K562 (cell line): ENCODE results near the gene BTF3L4. TPM values are rescaled to one million over a fixed set of nuclear protein-coding genes. Genes with fewer than 3 reads are reported as not detected.
A peak's percentile ranks its signal among the peaks of the same experiment; 100 is the strongest.

Experiments
- AFF4 ChIP-seq: sonication (generic); formaldehyde crosslinking; IDR thresholded peaks from 2 replicates; pipeline ENCODE4 v1.8.0; 2023; ENCODE audit warnings: mild to moderate bottlenecking, missing genetic modification reagents
- ASH1L ChIP-seq: fragments of 450-650 bp; IDR thresholded peaks from 2 replicates; pipeline ENCODE4 v1.6.1; 2018; ENCODE audit warnings: borderline replicate concordance, mild to moderate bottlenecking, low read depth; ENCODE audit not compliant: partially characterized antibody
- ETS1 ChIP-seq: conservative IDR thresholded peaks from 2 replicates; pipeline ENCODE4 v1.6.1; 2011; ENCODE audit warnings: low read depth, mild to moderate bottlenecking, low read length; ENCODE audit not compliant: control insufficient read depth
- HES1 ChIP-seq: fragments of 450-650 bp; IDR thresholded peaks from 2 replicates; pipeline ENCODE4 v1.6.1; 2016; ENCODE audit warnings: low read depth, mild to moderate bottlenecking, moderate library complexity
- IRF9 ChIP-seq: fragments of 450-650 bp; IDR thresholded peaks from 2 replicates; pipeline ENCODE4 v1.6.1; 2016; ENCODE audit warnings: missing biosample characterization, missing genetic modification characterization
- MCM2 ChIP-seq: fragments of 450-650 bp; IDR thresholded peaks from 2 replicates; pipeline ENCODE4 v1.6.1; 2017; ENCODE audit warnings: low read depth, mild to moderate bottlenecking
- MTA3 ChIP-seq: fragments of 450-650 bp; formaldehyde crosslinking; IDR thresholded peaks from 2 replicates; pipeline ENCODE4 v1.6.1; 2017; ENCODE audit warnings: mild to moderate bottlenecking, borderline replicate concordance
- NELFE ChIP-seq: IDR thresholded peaks from 2 replicates; pipeline ENCODE4 v1.6.1; 2011; ENCODE audit warnings: mild to moderate bottlenecking; ENCODE audit not compliant: insufficient read depth, insufficient read length
- NFRKB ChIP-seq: fragments of 450-650 bp; IDR thresholded peaks from 2 replicates; pipeline ENCODE4 v1.6.1; 2016; ENCODE audit warnings: low read depth
- RBBP5 ChIP-seq: fragments of 200-600 bp; sonication (generic); IDR thresholded peaks from 2 replicates; pipeline ENCODE4 v1.6.1; 2012; ENCODE audit warnings: borderline replicate concordance, mild to moderate bottlenecking, low read length, control low read depth, inconsistent platforms; ENCODE audit not compliant: insufficient read depth, poor library complexity, severe bottlenecking
- SMARCB1 ChIP-seq: IDR thresholded peaks from 2 replicates; pipeline ENCODE4 v1.6.1; 2011; ENCODE audit warnings: improper control_type of control experiment, low read depth; ENCODE audit not compliant: insufficient read length
- SRSF3 ChIP-seq: fragments of 200-400 bp; formaldehyde crosslinking; IDR thresholded peaks from 2 replicates; pipeline ENCODE4 v1.6.1; 2016; ENCODE audit warnings: mild to moderate bottlenecking, low read length, moderate library complexity; ENCODE audit not compliant: insufficient read depth
- STAT6 ChIP-seq: sonication (generic); formaldehyde crosslinking; IDR thresholded peaks from 2 replicates; pipeline ENCODE4 v1.8.1; 2023; ENCODE audit warnings: mild to moderate bottlenecking, missing genetic modification reagents
- WHSC1 ChIP-seq: IDR thresholded peaks from one replicate; pipeline ENCODE4 v1.6.1; 2012; ENCODE audit warnings: low read length, control low read depth, inconsistent platforms
- ZNF408 ChIP-seq: fragments of 250-450 bp; sonication (Bioruptor Pico); IDR thresholded peaks from 2 replicates; pipeline ENCODE4 v1.4.0; 2020; ENCODE audit warnings: low read depth, mild to moderate bottlenecking, moderate library complexity
- ZNF584 ChIP-seq: fragments of 200-800 bp; sonication (Bioruptor generic); IDR thresholded peaks from 2 replicates; pipeline ENCODE4 v1.6.1; 2016; ENCODE audit warnings: low read depth, mild to moderate bottlenecking, missing genetic modification characterization, missing compliant biosample characterization
- ZNF707 ChIP-seq: fragments of 250-450 bp; sonication (Bioruptor Pico); conservative IDR thresholded peaks from 2 replicates; pipeline ENCODE4 v1.8.0; 2022; ENCODE audit warnings: inconsistent platforms, mild to moderate bottlenecking, moderate library complexity
- polyA plus RNA-seq, 8 experiments: library from polyadenylated mRNA; depleted of rRNA in 4 of 8; stranded (reverse) in 5 of 8; unstranded in 3 of 8; fragments of >200 nt; fragmentation: Nextera tagmentation in 2 of 8; fragmentation: Illumina TruSeq in 1 of 8; extraction: Ambion mirVana in 2 of 8; extraction: Trizol in 1 of 8; gene quantifications; 2 replicates each; pipeline versions ENCODE4 v1.2.1 to v1.2.3, GENCODE V29; 2011 to 2014; ENCODE audit warnings: inconsistent platforms in 1 of 8, missing spikeins in 1 of 8
- total RNA-seq, 7 experiments: library from RNA; depleted of rRNA in 6 of 7; stranded (reverse); fragments of >200 nt in 6 of 7; fragmentation: Illumina TruSeq in 2 of 7; extraction: Trizol in 2 of 7; gene quantifications; 2 replicates each; pipeline versions ENCODE4 v1.2.1 to v1.2.3, GENCODE V29; 2011 to 2021; ENCODE audit warnings: low replicate concordance in 1 of 7

Gene BTF3L4
- total and polyA plus RNA-seq, 9 of the 15 experiments (the other 6 are each of a cell fraction or from before 2014, with no cell fraction given) = 40.1 to 106 (median 88.8) TPM

GRCh38 chr1:52056163-52056936 lies at the start of gene BTF3L4 (continued):
- TF ChIP-seq AFF4 = peak; percentile 77; the same call in 1 of the 2 replicates
- peak; percentile 76 for TF ChIP-seq MTA3
- TF ChIP-seq ZNF707 (CRISPR knock-in tag) = no peak
- TF ChIP-seq ASH1L = no peak
- no peak for TF ChIP-seq ZNF408 (CRISPR knock-in tag)
- TF ChIP-seq NELFE = no peak
- TF ChIP-seq IRF9 (tag) = no peak
- TF ChIP-seq HES1 = no peak
- TF ChIP-seq RBBP5 = peak; percentile 95
- TF ChIP-seq WHSC1 = no peak
- TF ChIP-seq NFRKB = peak; percentile 84
- TF ChIP-seq SMARCB1 = no peak
- peak; percentile 92 for TF ChIP-seq SRSF3
- TF ChIP-seq STAT6 (CRISPR knock-in tag) = no peak
- no peak; the same call in 1 of the 2 replicates for TF ChIP-seq ZNF584 (CRISPR knock-in tag)
- peak; percentile 69 for TF ChIP-seq ETS1
- TF ChIP-seq MCM2 = no peak
